Kasumi-1 (cell line): ENCODE data around the gene UNC13B.

Source experiments
- DNase-seq, 2 experiments: peaks; one replicate each; lab custom pipeline; 2025; lab: John Stamatoyannopoulos, UW

Gene UNC13B

GRCh38 chr9:35431467-35431866 lies 269.7 kb downstream of the UNC13B start:
- no peak for DNase-seq

- no peak for DNase-seq
Observed at GRCh38 chr9:35432076-35432475, 270.3 kb downstream of the UNC13B start.

GRCh38 chr9:35436933-35437332 lies 275.1 kb downstream of the UNC13B start:
- peak; percentile 36 to 54 for DNase-seq

- no peak for DNase-seq
Observed at GRCh38 chr9:35446012-35446411, 284.2 kb downstream of the UNC13B start.

GRCh38 chr9:35448496-35448895 lies 286.7 kb downstream of the UNC13B start:
- no peak for DNase-seq

- DNase-seq = no peak
Observed at GRCh38 chr9:35452481-35452880, 290.7 kb downstream of the UNC13B start.

- DNase-seq = no peak
Observed at GRCh38 chr9:35453786-35454185, 292.0 kb downstream of the UNC13B start.
